Rectal smooth muscle tissue (tissue), 1 donor: Measurements from ENCODE around the gene TAS1R3.

Source experiments
- H3K27ac ChIP-seq: one replicate; pipeline ENCODE4 v1.7.0; 2013; ENCODE audit warnings: low read depth, low read length, inconsistent platforms
- H3K27me3 ChIP-seq: one replicate; pipeline ENCODE4 v1.7.0; 2013; ENCODE audit warnings: low read length; ENCODE audit not compliant: control insufficient read depth, insufficient read depth
- H3K36me3 ChIP-seq: one replicate; pipeline ENCODE4 v1.7.0; 2013; ENCODE audit warnings: low read length; ENCODE audit not compliant: control insufficient read depth, insufficient read depth
- H3K4me1 ChIP-seq: one replicate; pipeline ENCODE4 v1.7.0; 2013; ENCODE audit warnings: low read length; ENCODE audit not compliant: control insufficient read depth, insufficient read depth
- H3K4me3 ChIP-seq: one replicate; pipeline ENCODE4 v1.7.0; 2013; ENCODE audit warnings: low read length
- H3K9ac ChIP-seq: one replicate; pipeline ENCODE4 v1.7.0; 2013; ENCODE audit warnings: low read length

The TAS1R3 gene

GRCh38 chr1:1373815-1374588 is 42.9 kb downstream of the TAS1R3 start:
- Histone ChIP-seq H3K27me3 (no peaks in the 10 kb centered on the region), H3K4me3 (peak overlapping the region; percentile 94), H3K27ac (peak overlapping the region; percentile 84), H3K36me3 (no peaks in the 10 kb centered on the region), H3K4me1 (peaks cover 17% of the 10 kb centered on the region), H3K9ac (peak overlapping the region; percentile 90)

- no peaks in the 10 kb centered on the region for H3K36me3 ChIP-seq
- peak overlapping the region; percentile 84 for H3K27ac ChIP-seq
- peak overlapping the region; percentile 90 for H3K9ac ChIP-seq
- peak overlapping the region; percentile 94 for H3K4me3 ChIP-seq
- no peaks in the 10 kb centered on the region for H3K27me3 ChIP-seq
- peaks cover 17% of the 10 kb centered on the region for H3K4me1 ChIP-seq
Observed at GRCh38 chr1:1374589-1374928, 43.5 kb downstream of the TAS1R3 start.

- Histone ChIP-seq H3K4me3 (peak within 1 kb of the TSS; percentile 94), H3K27me3 (no peaks in the 10 kb centered on the region), H3K4me1 (peaks cover 17% of the 10 kb centered on the region), H3K27ac (peak within 1 kb of the TSS; percentile 84), H3K36me3 (no peaks in the 10 kb centered on the region), H3K9ac (peak within 1 kb of the TSS; percentile 90)
Observed at GRCh38 chr1:1374929-1375662, 44.0 kb downstream of the TAS1R3 start, which contains the start of gene AURKAIP1. AURKAIP1 (minus strand) TSS chr1:1375207; CDS start chr1:1374756, 451 bp downstream.

GRCh38 chr1:1376551-1377226 is 45.6 kb downstream of the TAS1R3 start:
- H3K27me3 ChIP-seq = no peaks in the 10 kb centered on the region
- H3K36me3 ChIP-seq = no peaks in the 10 kb centered on the region
- H3K9ac ChIP-seq = no peak overlapping the region
- H3K4me3 ChIP-seq = no peak overlapping the region
- H3K27ac ChIP-seq = no peak overlapping the region
- H3K4me1 ChIP-seq = peaks cover 15% of the 10 kb centered on the region

GRCh38 chr1:1377540-1378205 is 46.6 kb downstream of the TAS1R3 start:
- Histone ChIP-seq H3K36me3 (no peaks in the 10 kb centered on the region), H3K4me1 (peaks cover 13% of the 10 kb centered on the region), H3K27me3 (no peaks in the 10 kb centered on the region), H3K27ac (no peak overlapping the region), H3K9ac (no peak overlapping the region), H3K4me3 (no peak overlapping the region)

GRCh38 chr1:1380860-1381259 is 49.8 kb downstream of the TAS1R3 start:
- Histone ChIP-seq H3K4me3 (no peak overlapping the region), H3K36me3 (no peaks in the 10 kb centered on the region), H3K9ac (no peak overlapping the region), H3K27me3 (no peaks in the 10 kb centered on the region), H3K27ac (no peak overlapping the region), H3K4me1 (peaks cover 3% of the 10 kb centered on the region)

GRCh38 chr1:1381294-1381693 is 50.2 kb downstream of the TAS1R3 start:
- Histone ChIP-seq H3K27ac (no peak overlapping the region), H3K27me3 (no peaks in the 10 kb centered on the region), H3K9ac (no peak overlapping the region), H3K4me1 (no peaks in the 10 kb centered on the region), H3K36me3 (peaks cover 4% of the 10 kb centered on the region), H3K4me3 (no peak overlapping the region)
